HG03064 (cell line): Measurements from ENCODE around the gene PDIA5.

Experiments used
- ATAC-seq: cut with Tn5 transposase; IDR thresholded peaks from one replicate; pipeline ENCODE4 v1.9.1; 2021; ENCODE audit warnings: low read depth; ENCODE audit not compliant: unreplicated experiment

PDIA5 gene

DNA sequence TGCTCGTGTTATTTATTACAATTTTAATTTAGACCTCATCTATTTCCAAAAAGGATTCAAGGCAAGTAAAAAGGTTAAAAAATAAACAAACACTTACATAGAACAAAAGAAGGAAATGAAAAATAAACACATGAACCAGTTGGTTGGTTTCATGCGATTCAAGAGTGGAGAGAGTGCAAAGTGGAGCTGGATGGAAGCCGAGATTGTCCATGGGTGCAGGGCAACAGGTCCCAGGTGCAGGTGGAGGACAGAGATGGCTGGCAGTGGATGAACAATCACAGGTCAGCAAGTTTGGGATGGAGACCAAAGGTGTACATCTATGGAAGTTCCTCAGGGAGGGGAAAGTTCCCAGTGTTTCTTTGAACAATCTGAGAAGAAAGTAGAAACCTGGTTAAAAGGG, 27.6 kb upstream of the PDIA5 start:
- no peak for ATAC-seq

DNA sequence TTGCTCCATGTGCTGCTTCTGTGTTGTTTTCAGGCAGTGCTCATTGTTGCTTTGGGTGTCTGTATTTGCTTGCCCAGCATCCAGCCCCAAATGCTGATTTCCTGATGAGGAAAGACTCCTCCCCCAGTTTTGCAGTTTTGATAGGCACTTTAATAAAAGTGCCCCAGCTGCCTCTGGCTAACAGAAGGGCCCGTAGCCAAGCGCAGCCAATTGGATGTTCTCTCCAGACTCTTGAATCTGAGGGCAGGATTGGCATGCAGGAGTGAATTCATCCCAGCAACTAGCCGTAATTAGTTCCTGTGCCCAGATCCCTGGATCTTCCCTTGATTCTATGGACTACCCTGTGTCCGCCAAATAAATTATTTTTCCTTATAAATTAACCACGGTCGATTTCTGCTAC, 24.4 kb upstream of the PDIA5 start:
- ATAC-seq = no peak

DNA sequence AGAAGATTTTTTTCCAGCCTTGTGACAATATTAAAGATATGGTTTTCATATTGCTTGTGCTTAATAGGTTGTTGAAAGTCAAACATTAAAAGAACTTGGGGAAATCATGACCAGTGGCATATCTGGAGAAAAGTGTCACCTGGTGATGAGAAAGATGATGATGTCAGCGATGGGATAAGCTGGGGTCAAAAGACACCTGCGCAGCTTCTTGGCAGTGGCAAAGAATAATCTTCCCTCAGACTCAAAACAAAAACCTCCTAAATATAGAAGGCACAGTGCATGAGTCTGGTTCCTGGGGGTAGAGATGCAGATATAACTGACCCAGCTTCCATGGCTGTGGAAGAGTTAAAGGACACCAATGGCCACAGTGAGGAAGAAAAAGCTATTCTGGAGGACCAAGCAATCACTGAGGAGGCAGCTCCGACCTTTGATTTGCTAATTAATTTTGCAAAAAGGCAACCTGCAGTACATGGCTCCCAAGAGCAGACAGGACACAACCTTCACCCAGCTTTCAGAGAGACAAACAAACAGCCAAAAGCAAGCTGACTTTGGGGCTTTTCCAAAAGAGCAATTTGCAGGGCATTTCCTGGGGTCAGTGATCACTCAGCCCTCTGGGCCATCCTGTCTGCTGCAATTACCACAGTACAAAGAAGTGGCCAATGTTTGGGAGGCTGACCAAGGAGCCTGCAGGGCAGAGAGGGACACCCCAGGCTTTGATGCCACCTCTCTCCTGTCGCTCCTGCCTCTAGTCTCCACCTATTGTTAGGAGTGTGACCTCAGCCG, 21.7 kb upstream of the PDIA5 start:
- ATAC-seq = no peak

DNA sequence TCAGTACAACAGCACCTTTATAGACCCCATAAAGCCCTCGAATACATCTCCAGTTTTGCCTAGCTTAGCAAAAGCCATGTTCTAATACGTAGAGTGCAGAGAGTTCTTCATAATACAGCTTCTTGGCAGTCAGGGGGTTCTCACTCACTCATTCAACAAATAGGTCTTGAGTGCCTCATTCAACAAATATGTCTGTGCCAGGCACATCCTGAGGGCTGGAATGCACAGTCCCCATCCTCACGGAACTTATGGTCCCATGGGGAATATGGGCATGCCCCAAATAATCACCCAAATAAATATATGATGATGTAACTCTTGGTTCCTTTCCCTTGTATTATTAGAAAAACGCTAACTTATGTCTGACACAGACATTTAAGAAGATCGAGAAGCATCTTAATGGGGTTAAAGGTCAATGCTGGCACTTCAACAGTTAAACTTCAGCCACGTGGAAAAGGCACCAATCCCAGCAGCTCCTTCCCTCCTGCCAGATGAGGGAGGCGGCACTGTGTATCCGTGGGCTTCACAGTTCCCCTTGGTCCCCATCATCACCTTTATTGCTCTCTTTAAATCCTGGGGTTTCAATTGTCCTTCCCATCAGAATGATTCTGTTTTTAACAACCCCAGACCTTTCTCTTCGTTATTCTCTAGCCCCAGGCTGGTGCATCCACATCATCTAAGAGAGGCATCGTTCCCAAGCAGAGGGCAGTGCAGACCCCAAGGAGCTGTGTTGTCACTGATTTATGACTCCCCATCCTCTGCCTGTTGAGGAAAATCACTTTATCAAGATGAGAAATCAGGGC, 20.4 kb upstream of the PDIA5 start:
- no peak for ATAC-seq

DNA sequence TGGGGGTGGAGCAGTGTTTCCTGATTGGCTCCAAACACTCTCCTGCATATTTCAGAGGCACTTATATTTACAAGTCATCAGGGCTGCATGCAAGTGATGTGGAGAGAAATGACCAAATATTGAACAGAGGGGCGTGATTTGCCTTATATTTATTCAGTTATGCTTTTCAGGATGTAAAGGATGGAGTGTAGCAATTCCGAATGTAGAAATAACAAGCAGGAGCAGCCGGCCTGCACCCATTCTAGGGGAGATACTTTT, 19.8 kb upstream of the PDIA5 start:
- ATAC-seq = no peak

DNA sequence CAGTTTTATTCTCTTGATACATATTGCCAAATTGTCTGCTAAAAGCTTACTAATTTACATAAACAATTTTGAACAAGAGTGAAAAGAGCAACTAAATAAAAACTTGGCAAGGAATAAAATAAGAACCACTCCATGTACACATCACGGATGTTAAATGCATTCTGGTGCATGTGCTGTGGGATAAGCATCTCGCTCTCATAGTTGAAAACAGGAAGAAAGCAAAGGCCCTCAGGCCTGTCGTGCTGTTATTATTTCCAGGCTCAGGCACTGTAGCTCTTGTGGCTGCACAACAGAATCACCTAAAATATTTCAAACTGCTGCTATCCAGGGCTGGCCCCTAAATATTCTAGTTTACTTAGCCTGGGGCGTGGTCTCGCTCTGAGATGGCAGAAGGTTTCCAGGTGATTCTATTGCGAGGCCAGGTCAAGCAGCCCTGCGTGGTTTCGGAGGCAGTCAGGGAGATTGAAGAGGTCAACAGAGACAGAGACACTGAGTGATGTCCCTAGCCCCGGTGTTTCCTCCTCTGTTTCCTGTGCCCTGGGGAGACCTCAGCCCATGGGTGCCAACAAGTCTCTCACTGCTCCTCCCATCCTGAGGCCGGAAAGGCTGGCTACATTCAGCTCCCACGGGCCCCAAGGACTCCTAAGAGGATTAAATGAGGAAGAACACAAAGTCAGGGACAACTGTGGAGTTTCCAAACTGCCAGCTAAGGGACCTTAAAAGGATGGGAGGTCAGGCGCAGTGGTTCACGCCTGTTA, 18.2 kb upstream of the PDIA5 start:
- ATAC-seq = no peak

DNA sequence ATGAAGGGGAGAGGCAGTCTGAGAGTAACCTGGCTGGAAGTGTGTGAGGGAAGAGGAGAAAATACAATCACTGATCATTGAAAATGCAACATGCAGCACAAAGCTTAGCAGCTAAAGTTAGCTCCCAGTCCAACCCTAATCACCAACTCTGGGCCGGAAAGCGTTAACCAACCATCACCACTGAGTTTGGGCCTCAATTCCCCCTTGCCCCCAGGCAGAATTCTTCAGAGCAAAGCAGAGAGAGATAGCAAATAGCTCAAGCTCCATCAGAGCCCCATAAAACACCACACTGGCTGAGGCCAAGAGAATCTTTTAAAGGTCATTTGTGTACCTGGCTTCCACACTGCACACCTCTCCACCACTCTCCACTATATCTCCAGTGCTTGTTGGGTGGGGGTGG, 16.2 kb upstream of the PDIA5 start:
- ATAC-seq = no peak

DNA sequence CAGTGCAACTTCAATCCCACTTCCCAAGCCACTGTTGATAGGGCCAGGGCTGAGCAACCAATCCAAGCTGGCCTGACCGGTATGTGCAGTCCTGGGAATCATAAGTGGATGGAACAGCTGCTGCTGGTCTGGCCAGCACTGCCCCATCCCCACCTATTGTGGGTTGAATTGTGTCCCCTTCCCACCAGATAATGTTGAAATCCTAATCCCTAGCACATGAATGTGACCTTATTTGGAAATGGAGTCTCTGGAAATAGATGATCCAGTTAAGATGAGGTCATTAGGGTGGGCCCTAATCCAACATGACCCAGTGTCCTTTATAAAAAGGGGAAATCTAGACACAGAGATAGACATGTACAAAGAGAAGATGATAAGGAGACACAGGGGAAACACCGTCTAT, 13.7 kb upstream of the PDIA5 start:
- ATAC-seq = no peak

DNA sequence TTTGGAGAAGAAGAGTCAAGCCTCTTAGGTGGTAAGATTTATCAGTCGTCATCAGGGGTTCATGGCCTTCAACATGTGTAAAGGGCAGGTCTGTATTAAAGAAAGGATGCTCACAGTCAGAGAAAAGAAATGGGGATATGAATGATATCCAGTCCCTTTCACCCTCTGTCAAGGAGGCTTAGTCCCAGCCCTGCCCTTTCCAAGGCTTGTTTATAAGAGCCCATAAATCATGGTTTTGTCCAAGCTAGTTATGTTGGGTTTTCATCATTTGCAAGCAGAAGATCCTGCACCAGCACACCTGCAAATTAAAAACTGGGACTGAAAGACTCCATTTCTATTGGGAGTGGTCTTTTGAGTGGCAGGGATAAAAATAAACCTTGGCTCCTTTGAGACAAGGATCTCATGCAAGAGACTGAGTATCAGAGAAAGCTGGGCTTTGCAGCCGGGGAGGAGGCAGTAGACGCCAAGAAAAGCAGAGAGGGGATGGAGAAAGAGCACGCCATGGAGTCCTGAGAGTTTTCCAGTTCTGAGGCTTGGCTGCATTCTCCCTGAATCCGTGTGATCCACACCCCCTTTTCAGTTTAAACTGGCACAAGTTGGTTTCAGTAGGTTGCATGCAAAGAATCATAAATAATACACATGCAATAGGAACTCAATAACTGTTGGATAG, 12.6 kb upstream of the PDIA5 start:
- no peak for ATAC-seq

DNA sequence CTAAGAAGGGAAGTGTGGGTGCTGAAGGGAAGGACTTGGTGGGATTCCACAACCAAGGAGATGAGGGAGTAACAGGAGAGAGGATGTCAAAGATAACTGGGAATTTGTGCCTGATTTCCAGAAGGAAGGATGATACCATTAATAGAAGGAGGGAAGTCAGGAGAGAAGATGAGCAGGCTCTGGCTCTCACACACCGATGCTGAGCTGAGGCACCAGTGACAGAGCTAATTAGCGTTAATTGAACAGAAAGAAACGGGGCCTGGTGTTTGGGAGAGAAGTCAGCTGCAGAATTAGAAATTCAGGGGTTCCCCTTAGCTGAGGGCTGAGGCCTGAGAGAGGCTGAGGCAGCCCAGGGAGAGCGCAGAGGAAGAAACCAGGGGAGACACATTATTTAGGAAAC, 11.9 kb upstream of the PDIA5 start:
- ATAC-seq = no peak

DNA sequence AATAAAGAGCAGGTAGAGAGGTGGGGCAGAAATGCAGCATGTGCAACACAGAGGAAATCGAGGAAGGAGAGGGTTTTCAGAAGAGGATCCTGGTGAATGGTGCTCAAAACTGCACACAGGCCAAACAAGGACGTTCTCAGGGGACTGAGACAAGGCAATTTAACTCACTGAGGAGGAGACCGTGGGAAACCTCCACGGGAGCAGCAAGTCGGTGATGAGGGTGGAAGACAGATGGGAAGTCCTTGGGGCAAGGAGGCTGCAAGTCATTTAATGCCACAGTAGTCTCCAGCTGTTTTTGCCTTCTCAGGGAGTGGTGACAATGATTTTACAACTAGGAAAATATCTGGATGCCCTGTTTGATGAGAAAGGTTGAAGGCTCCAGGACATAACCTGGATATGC, 11.5 kb upstream of the PDIA5 start:
- no peak for ATAC-seq

DNA sequence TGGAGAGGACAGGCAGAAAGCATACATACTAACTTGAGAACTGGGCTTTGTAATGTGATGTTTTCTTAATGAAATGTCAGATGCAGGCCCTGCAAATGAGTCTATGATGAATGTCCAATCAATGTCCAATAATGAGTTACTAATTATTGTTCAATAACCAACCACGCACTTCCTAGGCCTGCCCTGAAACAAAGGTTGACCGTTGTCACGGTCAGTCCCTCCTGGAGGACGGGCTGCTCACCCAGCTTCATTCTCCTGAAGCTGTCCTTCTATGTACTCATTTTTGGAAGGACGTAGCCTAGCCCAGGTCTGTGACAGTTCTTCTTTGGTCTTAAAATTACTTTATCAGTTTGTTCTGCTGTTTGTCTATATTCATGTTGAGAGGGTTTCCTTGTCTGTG, 8.3 kb upstream of the PDIA5 start:
- no peak for ATAC-seq

DNA sequence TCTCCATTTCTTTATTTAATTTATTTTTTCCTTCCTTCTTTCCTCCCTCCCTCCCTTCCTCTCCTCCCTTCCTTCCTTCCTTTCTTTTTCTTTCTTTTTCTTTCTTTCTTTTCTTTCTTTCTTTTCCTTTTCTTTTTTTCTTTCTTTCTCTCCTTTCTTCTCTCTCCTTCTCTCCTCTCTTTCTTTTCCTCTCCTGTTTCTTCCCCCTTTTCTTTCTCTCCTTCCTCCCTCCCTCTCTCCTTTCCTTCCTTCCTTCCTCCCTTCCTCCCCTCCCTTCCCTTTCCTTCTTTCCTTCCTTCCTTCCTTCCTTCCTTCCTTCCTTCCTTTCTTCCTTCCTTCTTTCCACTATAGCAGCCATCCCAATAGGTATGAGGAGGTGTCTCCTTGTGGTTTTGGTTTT, 6.8 kb upstream of the PDIA5 start:
- no peak for ATAC-seq

DNA sequence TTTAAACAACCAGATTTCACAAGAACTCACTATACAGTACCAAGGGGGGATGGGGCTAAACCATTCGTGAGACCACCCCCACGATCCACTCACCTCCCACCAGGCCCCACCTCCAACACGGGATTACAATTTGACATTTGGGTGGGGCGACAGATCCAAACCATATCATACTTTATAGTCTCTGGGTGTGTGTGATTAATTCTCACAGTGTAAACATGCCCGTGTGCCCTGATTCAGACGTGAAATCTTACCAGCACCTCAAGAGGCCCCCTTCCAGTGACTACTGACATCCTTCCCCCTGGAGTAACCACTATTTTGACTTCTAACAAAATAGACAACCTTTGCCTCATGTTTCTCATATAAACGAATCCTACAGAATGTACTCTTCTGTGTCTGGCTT, 5.0 kb upstream of the PDIA5 start:
- no peak for ATAC-seq

DNA sequence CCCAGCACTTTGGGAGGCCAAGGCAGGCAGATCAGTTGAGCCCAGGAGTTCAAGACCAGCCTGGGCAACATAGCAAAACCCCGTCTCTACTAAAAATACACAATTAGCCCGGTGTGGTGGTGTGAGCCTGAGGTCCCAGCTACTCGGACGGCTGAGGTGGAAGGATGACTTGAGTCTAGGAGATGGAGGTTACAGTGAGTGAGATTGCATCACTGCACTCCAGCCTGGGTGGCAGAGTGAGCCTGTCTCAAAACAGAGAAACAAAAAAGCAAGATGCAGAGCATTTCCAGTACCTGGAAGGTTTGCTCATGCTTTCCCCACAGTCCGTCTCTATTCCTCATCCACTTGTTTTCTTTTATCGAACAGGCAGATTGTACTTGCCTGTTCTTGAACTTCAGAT, 3.8 kb upstream of the PDIA5 start:
- ATAC-seq = no peak

DNA sequence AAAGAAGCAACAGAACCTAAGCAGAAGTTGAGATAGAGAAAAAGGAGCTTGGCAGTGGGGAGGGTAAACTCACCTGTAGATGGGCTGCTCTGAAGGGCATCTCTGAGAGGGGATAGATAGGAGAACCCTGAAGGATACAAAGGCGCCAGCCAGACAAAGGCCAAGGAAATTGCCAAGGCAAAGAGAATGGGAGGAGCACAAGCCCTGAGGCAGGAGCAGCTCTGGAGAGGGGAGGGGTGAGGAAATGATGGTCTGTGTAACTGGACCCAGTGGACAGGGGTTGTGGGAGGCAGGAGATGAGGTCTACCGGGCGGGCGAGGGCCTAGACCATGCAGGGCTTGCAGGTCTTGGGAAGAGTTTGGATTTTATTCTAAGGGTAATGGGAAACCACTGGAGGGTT, 2.3 kb upstream of the PDIA5 start:
- ATAC-seq = no peak

DNA sequence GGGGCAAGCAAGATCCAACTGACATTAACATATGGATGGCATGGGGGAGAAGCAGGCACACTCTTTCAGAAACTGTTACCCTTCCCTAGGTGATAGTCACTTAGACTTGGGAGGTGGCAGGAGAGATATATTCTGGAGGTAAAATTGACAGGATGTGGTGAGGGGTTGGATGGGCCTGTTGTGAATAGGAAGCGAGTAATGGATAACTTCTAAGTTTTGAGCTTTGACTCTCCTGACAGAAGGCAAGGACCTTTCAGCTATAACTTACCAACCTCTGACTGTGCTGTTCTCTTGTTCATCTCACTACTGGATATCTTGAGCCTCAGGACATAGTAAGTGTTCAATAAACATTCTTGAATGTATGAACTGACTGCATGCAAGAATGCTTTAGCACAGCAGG, 1.9 kb upstream of the PDIA5 start:
- no peak for ATAC-seq

DNA sequence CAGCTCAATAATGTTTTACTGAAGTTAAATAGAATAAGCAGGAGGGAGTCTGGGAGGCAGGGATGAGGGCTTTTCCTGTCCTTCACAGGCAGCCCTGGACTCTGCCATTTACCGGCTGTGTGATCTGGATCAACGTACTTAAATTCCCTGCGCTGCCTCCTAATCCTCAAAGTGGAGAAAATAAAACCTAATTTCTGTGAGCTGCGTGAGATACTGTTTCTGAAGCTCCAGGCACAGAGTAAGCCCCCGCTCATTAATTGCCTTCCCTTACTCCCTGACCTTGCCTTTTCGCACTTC, 278 bp upstream of the PDIA5 start:
- no peak for ATAC-seq

DNA sequence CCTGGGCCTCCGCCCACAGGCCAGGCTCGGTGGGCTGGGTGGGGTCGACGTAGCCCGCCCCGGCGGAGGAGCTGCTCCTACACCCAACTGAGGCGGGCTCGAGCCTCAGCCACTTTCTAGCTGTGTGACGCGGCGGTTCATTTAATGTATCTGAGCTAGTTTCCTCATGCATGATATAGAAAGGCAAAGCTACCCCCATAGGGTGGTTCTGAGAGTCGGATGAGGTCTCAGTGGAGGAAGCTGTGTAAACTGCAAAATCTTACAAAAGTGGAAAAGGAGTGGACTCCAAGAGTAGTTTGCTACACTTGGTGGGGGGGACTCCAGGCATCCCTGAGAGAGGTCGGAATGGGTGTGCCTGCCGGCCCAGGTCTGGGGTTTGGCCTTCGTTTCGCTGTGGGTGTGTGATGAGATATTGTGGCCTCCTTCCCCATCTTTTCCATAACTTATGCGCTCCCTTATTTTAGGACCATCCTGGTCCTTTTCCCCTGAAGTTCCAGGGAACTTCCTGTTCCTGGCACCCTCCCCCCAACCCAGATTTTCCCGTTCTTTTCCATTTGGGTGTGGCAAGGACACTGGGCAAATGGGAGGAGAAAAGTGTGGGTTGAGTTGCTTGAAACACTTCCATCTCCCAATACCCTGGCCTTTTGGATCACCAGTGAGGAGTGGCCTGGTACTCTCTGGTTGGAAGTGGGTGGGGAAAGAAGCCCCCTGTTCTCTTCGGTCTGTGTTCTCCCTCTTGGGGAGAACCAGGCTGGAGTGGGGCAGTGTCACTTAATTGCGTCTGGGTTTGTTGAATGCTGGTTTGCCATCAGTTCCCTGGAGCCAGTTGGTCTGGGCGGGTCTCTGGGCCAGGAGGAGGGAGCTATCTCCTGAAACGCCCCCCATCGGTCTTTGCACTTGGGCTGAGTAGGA, 1.1 kb downstream of the PDIA5 start:
- peak; percentile 17 for ATAC-seq

DNA sequence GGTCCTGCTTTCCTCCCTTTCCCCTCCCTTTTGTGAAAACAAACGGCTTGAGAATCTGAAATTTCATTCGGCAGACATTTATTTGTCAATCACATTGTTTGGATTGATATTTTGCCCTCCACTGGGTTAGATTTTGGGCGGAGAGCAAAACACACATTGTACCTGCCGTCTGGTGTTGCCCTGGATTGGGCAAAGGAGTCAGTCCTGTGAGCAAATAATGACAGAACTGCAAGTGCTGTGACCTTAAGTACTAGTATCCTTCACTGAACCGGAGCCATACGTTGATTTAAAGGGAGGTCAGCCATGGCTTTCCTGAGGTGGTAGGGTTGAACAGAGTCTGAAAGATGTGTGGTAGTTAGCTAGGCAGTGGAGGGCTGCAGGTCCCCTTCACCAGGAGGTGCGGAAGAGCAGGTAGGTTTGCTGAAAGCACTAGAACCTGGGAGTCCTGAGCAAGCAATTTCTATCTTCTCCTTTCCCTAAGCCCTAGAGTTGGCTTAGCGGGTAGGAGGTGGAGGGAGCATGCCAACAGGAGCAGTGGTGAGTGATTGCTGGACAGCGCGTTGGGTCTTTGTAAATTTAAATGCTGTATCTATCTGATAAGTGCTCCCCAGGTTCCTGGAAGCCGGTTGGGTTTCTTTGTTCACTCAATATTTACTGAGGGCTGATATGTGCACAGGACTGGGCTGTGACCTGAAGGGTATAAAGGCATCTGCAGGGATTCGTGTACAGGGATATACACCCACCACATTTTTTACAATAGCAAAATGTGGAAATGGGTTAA, 2.0 kb downstream of the PDIA5 start:
- ATAC-seq = no peak
